GM19043 (cell line): ENCODE data around the gene PLD6.

Source experiments
- ATAC-seq: cut with Tn5 transposase; IDR thresholded peaks from one replicate; pipeline ENCODE4 v1.9.1; 2021; ENCODE audit warnings: low read depth; ENCODE audit not compliant: unreplicated experiment

Gene PLD6

GRCh38 chr17:17227608-17228520 is 21.7 kb upstream of the PLD6 start:
- ATAC-seq, result no peak

DNA sequence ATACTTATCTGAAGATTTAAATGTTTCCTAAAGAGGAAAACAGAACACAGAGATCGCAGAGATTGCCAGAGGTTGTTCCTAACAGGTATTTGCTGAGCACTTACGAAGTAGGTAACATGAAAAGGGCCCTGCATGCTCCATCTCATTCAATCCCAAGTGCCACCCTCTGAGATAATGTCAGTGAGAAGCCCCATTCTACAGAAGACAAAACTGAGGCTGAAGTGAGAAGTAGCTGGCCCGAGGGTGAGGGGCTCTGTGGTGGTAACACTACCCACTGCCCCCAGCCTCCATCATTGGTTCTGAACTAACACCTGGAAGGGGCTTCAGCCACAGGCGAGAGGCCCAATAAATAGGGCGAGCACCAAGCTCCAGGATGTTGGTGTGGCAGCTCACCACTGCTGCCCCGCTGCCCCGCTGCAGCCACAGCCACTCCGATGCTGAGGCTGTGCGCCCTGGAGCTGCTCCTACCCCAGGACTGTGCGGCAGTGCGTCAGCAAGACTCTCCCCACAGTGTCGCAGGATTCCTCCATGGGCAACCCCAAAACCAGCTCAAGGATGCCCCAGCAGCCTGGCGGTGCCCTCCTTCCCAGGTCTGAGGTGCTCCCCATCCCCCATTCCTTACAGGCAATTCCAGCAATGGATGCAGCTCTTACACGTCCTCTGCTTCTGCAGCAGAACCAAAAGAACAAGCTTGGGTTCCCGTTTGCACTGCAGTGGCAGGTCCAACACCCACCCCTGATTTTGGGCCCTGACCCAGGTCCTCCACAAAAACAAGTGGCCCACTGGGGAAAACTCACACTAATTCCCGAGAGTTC is 20.5 kb upstream of the PLD6 start:
- ATAC-seq, result no peak

DNA sequence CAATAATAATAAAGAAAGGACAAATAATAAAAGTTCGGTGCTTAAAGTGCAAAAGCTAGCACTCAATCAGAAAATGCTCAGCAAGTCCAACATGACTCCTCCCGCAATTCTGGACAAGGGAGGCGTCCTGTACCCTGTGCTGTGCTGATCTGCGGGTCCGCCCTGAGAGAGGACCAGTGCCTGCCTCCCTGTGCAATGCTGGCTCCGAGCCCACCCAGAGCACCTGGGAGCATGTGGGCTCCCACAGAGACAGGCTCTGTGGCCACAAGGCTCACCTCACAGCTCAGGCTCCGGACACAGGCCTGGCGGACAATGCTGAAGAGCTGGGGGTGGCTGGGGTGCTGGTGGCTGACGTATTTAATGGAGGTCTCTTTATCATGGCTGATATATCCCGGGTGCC is 19.8 kb upstream of the PLD6 start:
- no peak for ATAC-seq

DNA sequence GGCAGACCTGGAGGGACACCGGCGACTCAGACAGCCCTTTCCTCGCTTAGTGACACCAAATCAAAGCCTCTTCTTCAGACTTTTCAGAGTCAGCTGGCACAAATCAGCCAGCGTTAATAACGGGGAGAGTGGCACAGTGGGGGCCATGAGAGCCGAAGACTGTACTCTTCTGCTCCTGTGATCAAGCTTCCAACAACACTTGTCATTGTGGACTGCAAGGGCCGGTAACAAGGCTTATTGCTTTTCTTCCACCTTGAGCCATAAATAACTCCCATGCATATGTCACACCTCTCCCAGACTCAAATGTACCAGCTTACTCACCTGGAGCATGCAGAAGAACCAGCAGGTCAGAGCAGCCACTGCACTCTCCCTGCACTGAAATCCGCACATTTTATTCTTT is 18.0 kb upstream of the PLD6 start:
- ATAC-seq, result no peak

- ATAC-seq, result no peak
Measured at GRCh38 chr17:17223736-17224135, 17.6 kb upstream of the PLD6 start.

DNA sequence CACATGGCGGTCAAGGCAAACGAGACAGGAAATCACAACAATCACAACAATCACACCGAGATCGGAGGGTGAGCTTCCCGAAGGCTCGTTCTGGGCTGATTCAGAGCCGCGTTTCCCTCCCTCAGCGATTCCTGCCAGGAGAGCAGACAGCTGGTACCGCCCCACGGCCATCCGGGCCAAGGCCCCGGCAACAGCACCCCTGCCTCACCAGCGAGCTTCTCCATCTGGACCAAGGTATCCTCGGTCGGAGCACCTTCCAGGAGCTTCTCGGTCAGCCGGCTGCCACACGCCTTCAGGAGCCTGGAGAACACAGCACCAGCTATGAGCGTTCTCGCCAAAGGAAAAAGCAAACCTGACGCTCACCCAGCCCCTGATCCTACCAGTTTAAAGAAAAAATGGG is 15.2 kb upstream of the PLD6 start:
- ATAC-seq, result no peak

DNA sequence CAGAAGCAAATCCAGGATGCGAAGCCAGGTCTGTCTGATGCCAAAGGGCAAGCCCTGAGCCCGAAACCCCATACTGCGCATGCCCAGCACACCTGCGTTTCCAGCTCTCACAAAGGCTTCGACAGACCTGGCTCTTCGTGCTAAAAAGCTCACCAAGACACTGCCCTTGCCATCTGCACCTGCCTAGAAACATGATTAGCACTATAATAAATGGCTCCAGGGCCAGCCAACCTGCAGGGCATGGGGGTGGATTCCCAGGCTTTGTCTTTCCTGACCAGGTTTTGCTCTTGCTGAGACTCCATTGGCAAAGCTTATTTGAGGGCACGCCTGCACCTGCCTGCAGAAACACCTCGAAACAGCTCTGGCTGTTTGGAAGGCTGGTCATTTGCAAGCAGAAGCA is 14.4 kb upstream of the PLD6 start:
- ATAC-seq, result no peak

DNA sequence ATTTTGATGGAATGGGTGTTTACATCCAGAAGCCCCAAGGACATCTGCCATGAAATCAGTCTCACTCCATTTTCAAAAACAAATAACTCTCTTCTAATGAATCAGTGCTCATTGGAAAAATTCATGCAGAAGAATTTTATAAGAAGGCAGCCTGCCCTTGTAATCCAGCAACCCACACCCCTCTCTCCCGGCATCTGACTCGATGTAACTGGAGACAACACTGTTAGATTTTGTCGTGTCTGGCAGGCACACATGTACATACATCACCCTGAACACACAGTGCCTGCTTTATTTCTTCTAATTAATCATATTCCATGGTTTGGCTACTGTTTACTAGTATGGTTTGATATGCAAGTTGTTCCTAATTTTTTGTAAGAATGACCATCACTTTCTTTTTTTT is 11.9 kb upstream of the PLD6 start:
- no peak for ATAC-seq

DNA sequence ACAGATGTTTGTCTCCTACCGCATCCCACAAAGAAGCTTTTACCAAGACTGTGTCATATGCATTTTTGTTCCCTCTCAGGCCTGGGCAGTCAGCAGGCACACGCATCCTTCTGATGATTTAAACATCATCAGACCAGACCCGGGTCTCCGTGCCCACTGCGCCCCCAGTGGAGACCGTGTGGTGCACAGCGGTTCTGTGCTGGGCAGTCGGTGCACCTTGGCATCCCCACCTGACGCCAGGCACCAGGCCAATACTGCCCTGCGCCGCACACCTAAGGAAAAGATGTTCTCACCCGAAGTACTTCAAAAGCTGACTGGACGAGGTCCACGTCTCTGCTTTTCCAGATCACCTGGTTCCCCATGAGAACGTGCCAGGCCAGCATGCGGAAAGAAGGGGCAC is 10.6 kb upstream of the PLD6 start:
- no peak for ATAC-seq

DNA sequence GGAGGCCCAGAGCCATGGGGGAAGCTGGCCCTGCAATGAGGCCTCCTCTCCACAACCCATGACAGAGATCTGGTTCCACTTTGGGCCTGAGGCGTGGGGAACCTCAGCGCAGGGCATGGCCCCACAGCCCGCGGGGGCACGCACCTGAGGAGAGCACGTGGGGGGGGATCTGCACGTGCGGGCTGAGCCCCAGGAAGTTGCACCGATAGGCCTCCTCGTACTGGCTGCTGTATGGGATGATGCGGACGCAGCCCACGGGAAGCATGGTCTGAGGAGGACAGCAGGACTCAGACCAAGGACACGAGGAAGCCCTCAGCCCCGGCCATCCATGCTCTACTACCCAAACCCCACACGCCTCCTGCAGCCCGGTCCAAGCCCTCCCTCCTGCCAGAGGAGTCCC is 10.1 kb upstream of the PLD6 start:
- no peak for ATAC-seq

DNA sequence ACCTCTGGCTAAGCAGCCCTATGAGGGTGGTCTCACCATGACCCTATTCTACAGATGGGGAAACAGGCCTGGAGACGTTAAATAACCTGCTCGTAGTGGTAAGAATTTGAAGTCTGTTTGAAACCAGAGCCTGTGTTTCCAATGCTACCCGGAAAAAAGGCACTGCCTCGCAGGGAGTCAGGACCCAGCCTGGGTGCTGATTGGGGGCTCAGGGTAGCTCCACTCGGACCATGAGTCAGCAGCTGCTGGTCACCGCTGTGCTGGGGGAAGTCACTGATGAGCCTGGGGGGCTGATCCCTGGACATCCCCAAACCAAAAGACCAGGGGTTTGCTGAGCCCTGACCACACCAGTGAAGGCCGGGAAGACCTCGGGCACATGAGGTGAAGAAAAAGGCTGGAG is 9.4 kb upstream of the PLD6 start:
- no peak for ATAC-seq

DNA sequence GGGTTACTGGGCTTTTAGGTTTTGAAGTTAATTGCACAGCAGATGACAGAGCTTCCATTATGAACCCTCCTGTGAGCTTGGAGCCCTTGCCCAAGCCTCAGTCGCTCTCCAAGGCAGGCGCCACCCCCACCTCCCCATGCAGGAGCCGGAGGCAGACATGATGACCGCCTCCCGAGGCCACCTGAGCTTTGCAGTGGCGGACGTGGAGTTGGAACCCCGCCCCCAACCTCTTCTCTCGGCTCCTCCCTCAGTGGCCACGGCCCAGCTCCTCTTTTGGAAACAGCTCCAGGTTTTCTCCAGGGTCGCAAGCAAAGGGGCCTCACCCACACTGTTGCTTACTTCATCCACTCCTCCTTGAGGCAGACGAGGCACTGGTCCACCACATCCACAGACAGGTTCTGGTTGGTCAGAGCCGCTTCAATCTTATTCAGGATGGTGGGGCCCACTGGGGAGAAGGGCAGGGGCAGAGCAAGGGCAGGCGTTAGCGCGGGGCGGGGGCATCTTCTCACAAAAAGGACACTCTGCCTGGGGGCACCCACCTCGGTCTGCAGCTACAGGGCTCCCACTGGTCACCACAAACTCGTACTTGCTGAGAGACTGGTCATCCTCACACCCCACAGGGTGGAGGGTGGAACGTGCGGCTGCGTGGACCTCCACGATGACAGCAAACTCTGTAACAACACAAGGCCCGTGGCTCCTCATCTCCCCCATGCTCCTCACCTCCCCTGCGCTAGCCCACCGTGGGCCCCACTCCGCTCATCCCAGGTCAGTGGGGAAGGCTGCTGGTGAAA is 8.7 kb upstream of the PLD6 start:
- no peak for ATAC-seq

GRCh38 chr17:17213775-17214174 is 7.6 kb upstream of the PLD6 start:
- no peak for ATAC-seq

GRCh38 chr17:17207998-17208397 is 1.9 kb upstream of the PLD6 start:
- no peak for ATAC-seq

DNA sequence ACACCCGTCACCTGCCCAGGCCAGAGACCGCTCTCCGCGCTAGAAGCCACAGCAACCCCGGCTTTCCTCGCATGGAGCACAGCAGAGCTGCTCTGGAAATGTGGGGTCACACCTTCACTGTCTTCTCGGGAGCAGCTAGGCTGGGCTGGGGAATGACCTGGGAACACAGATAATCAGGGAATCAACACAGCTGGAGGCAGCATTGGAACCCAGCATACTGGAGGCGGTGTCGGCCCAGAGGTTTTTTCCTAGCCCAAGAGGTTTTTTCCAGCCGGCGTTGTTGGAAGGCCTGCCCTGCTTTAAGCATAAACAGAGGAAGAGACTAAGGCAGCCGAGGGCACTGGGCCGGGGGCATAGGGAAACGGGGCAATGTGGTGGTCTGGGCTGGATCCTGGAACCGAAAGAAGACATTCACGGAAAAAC is 791 bp upstream of the PLD6 start:
- no peak for ATAC-seq

DNA sequence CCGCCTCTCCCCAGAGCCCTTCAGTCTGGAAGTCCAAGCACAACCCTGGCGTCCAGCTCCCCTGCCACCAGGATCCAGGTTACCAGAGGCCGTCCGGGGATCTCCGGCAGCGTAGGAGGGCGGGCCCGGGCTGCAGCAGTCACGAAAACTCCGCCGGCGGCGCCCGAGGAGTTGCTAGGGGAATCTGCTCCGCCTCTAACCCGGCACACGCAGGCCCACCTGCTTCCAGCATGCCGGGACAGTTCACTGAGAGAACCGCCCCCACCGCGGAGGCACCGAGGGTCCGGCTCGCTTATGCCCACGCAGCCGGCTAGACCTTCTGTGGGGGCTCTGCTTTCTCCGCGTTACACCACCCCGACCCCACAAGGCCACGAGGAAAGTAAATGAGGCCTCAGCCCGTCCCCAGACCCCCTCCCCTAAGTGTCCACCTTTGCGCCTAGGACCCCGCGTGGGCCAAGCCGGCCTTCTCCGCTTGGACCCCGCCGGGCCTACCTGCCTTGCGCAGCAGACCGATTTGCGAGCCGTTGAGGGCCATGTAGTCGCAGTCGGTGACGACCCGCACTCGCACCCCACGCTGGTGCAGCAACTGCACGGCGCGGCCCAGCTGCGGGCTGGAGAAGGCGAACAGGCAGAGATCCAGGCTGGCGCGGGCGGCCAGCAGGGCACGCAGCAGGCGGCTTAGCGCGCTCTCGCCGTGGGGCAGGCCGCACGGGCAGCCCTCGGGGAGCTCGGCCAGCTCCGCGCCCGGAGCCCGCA is 587 bp downstream of the PLD6 start:
- ATAC-seq, result no peak

- no peak for ATAC-seq
Measured at GRCh38 chr17:17204635-17205231, 1.4 kb downstream of the PLD6 start.

DNA sequence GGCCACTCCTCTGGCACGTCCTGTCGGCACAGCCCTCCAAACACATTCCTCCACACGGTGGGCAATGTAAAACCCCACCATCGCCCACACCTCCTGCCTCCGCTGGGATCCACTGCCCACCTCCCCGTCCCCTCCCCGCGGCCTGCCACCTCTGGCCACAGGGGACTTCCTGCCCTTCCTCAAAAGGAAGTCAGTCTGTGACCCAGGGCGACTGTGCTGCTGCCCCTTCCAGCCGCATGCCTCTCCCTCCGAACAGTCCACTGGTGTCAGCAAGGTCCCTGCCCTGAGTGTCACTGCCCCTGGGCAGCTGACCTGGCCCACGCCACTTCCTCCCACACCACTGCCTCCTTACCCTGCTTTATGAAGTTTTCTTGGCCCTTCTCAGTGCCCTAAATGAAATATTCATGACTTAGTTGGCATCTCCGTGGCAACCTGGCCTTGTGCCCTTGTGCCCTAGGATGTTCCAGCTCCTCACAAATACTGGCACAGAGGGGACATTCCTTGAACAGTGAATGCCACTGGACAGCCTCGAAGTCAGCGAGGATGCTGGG is 2.0 kb downstream of the PLD6 start:
- ATAC-seq, result no peak

DNA sequence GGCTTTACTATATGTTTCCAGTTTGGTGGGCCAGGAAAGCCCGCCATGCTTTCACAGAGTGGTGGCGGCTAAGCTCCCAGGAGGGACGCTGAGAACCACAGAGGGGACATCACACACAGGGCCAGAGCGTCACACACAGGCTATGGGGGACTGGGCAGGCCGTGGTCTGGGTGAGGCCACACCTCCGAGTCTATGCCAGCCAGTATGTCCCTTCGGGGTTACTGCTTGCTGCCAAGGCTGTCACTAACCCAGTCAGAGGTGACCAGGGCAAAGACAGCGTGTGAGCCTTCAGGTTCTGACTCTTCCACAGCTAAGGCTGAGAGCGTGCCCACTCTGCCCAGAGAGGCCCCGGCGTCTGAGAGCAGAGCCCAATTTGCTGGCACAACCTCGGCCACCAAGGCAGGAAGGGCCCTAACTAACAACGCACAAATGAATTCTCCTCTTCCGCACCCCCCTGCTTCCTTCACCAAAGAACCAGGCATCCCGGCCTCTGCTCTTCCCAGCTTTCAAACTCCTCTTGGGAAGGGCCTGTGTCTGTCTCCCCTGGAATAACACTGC is 2.9 kb downstream of the PLD6 start:
- no peak for ATAC-seq
